GM19467 (cell line): ENCODE results near the gene TSPAN8.
"Not testable (repeated sequence)": the region's sequence is repeated elsewhere in the genome, so short reads cannot be mapped to it uniquely, and the experiment has no call there.

Source experiments
- ATAC-seq: cut with Tn5 transposase; IDR thresholded peaks from one replicate; pipeline ENCODE4 v1.9.1; 2021; ENCODE audit warnings: mild to moderate bottlenecking, moderate library complexity; ENCODE audit not compliant: unreplicated experiment

TSPAN8 gene

DNA sequence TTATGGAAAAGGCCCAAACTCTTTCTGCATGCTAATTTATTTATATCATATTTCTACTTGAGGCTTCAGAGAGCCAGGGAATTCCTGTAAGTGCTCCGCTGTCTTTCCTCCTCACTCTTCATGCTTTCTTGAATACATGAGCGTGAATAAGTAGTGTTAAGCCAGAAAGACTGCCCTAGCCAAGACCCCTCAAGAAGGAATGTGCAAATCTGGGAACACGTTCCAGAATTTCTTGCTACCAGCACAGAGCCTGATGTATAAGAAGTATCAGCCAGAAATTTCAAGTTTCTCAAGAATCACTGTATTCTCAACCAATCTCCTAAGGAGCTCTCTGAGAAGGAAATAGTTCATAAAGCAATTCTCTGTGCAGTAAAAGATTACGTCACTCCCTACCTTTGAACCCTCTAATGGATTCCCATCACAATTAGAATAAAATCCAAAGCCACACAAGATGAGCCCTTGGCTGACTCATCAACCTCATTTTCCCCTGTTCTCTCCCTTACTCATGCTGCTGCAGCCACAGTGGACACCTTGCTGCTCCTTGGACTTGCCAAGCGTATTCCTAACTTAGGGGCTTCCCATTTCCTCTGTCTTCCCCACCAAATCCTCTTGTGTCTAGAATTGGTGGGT is 6.9 kb upstream of the TSPAN8 start:
- no peak for ATAC-seq

DNA sequence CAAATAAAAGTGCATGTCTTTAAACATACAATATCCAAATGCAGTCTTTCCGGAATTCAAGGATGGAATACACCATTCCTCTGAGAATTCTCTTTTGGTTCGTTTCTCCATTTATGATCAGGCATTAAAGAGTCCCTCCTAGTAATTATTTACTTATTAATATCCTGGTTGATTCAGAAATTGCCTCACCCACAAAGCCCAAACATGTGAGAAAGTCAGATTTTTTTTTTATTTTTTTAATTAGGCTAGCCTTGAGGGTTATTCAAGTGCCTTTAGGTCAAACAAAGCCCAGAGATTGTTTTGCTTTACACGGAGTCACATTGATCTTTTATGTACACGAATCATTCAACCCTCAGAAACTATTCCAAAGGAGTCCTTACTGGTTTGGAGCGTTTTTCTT is 6.4 kb upstream of the TSPAN8 start:
- no peak for ATAC-seq

DNA sequence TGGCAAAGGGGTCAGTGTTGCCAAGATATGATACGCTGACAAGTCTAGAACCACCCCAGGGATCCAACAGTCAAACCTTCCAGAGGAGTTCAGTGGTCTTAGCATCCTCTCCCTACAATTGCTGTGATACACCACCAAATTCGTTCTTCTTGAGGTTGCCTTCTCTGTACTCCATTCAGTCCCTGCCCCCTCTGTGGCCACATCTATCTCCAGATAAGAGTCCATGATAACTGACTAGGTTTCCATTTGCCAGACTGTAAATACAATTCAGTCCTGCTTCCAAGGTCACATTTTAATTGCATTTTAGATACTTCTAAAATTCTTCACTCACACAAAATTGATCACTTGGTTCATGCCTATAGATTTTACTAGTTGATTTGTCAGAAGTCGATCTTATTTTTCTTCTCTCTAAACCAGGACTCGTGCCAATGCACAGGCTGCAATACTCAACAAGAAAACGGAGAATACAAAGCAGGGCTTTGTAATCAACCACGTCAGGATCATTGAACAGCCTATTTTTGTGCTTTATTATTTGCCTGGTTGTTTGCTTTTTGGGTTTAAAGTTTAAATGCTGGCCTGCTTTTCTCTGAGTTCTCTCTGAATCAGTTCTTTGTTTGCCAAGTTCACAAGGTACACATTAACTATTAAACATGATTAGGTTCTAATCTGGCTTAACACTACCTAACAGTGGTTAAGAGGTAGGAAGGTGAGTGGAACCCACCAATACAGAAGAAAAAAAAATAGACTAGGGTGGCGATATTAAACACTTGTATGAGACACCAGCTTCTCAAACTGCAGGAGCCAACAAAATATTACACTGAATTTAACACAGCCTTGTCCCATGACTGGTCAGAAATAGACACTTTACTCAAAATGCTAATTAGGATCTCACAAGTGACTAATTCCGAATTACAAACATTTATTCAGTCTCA is 5.3 kb upstream of the TSPAN8 start:
- no peak for ATAC-seq

DNA sequence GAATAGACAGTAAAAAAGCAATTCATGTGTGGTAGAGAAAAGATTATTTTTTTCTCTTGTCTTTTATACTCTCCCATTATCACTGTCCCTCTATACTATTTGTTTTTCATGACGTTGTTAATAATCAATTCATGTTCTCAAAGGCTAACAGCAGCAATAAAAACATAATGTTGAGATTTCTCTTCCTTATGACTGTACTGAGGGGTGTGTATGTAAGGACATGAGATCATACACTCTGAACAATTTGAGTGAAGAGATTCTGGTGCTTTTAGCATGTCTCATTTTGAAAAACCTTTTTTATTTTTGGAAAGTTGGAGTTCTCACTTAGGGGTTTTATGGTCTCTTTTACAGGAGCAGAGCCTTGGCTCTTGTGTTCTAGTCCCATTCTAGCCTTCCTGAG is 3.8 kb upstream of the TSPAN8 start:
- ATAC-seq, result no peak

DNA sequence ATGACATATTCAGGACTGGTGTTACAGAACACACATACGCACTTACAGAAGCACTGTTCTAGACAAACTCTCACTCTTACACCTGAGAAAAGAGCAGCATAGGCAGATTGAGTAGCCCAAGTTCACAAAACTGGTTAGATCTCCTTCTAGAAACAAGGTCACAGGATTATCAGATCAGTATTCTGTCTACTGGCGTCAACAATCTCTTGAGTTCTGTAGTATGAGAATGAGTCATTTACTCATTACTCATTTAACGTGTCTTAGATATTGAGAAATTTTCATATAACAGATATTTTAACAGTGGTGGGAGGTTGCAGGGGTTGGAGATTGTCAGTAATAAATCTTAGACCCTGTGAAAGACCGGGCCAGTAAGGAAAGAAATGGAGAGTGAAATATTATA is 2.8 kb upstream of the TSPAN8 start:
- ATAC-seq, result no peak

DNA sequence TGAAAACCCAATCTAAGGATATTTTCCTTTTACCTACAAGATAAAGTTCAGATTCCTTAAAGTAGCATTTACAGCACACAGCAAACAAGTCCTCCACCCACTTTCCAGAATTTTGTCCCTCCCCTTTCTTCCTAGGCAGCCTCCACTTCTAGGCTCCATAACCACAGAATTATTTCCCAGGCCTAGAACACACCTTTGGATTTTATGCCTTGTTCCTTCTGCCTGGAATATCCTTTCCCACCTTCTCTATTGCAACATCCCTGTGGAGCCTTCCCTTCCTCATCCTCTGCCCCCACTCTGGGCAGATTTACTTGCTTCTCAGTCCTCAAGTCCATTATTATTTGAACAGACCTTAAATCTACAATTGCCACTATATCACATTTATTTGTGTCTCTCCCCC is 2.1 kb upstream of the TSPAN8 start:
- no peak for ATAC-seq

DNA sequence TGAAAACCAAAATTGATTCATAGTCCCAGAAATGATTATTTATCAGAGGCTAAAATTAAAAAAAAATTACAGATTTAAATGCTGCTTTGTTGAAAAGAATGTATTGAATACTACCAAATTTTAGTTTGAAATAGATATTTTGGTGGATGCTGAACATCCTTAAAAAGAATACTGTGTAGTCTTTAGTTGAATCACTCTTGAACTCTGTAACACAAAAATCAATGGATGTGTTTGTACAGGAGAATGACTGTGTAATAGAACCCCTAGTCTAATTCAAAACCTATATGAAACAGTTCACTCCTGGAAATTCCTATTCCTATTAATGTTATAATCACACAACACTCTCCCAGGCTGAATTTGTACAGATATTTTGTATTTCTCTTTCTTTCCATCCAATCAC is 1.5 kb upstream of the TSPAN8 start:
- no peak for ATAC-seq

DNA sequence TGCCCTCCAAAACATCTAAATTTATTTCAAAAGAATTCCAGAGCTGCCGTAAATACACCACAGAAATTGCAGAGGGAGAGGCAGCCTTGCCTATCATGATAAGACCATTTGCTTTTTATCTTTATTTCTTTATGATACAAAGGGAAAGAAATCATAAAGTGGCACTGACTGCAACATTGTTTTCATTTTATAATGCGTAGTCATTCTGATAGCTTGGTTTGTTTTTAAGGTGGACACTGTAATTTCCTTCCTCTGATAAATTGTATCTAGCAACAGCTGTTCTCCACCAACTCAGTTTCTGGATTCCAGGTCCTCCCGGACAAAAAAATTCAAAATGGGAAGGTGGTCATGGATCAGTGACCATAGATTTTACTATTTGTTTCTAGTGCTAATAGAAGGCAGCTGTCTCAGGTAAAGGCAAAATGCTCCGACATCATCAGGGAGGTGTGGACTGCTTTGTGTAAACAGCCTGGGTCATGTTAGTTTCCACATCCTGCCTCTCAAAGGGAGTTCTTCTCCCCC is 623 bp upstream of the TSPAN8 start:
- no peak for ATAC-seq

DNA sequence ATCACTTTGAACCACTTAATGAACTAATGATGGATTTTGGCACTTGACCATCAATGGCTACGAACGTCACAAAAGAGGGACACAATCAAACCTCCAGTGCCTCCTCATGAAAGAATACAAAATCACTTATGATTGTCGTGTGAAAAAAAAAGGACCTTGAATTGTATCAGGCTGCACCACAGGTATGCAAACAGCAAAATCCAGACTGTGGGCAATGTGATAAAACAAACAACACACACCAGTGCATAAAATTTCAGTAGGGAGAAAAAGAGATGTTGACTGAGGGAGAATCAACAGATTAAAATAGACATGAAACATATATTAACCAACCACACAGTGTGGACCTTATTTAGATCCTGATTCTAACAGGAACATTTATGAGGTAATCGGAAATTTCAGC is 2.6 kb downstream of the TSPAN8 start:
- no peak for ATAC-seq

DNA sequence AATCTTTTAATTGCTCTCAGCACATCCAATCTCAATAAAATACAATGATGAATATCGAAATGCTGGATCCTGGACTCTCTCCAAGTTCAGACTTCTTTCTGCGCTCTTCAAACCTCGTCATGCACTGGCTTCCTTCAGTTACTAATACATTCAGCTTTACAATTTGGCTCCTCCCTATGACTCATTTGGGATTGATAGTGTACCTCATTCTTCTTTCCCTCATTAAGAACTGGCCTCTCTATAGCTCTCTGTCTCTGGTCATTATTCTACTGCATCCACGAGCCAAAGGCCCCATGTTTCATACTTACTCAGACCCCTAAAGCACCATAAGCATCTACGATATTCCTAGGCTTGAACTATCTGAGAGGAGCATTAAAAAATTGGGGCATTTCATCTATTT is 4.9 kb downstream of the TSPAN8 start:
- ATAC-seq, result no peak

DNA sequence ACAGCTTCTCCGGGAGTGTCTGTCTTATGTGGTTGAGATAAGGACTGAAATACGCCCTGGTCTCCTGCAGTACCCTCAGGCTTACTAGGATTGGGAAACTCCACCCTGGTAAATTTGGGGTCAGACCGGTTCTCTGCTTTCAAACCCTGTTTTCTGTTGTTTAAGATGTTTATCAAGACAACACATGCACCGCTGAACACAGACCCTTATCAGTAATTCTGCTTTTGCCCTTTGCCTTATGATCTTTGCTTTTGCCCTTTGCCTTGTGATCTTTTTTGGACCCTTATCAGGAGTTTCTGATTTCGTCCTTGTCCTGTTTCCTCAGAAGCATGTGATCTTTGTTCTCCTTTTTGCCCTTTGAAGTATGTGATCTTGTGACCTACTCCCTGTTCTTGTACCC is 7.8 kb downstream of the TSPAN8 start:
- not testable (repeated sequence) for ATAC-seq

DNA sequence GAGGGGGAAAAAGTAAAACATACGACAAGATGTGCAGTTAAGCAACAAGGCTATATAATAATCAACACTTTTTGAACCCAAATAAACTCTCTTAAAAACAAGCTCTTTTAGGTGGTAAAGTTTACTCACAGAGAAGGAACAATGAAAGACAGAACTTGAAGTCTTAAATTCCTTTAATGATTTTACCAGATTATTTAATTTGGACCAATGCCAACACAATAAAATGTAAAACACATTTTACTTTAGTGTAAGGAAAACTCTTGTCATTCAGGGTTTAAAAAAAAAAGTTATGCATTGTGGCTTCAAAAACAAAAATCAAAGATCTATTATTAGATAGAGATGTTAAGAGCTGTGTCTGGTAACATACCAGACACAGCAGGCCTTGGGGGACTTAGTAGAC is 13.1 kb downstream of the TSPAN8 start:
- ATAC-seq, result no peak

DNA sequence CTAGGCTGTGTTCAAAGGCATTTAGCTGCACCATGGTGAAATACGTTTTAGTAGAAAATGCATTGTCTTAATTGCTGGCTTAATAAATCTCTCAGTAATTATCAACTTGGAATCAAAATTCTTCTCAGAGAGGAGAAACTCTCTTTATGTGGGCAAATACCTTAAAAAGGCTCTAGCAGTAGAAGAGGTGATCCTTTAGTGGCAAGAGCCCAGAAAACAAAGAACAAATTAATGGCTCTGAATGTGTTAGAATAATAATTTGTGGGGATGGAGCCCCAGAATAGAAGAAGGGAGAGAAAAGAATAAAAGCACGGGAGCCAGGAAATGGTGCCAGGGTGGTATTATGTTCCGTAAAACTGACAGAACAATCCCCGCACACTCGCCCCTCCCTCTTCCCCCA is 14.8 kb downstream of the TSPAN8 start:
- ATAC-seq, result no peak

DNA sequence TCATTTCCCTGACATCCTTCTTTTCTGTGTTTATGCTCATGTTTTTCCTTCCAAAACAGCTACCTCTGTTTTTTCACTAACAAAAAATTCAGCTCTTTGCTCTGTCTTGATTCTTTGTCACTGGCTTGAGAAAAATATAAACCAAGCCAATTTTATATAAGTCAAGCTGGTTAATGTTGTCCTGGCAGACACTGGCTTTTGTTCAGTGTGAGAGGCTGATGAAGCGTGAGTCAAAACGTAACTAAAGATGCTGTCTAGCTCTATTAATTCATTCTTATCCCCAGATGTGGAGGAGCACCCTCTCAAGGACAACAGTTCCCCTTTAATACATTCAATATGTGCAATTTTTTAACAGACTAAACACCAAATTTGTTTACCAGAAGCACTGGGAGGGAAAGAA is 15.8 kb downstream of the TSPAN8 start:
- ATAC-seq, result no peak

DNA sequence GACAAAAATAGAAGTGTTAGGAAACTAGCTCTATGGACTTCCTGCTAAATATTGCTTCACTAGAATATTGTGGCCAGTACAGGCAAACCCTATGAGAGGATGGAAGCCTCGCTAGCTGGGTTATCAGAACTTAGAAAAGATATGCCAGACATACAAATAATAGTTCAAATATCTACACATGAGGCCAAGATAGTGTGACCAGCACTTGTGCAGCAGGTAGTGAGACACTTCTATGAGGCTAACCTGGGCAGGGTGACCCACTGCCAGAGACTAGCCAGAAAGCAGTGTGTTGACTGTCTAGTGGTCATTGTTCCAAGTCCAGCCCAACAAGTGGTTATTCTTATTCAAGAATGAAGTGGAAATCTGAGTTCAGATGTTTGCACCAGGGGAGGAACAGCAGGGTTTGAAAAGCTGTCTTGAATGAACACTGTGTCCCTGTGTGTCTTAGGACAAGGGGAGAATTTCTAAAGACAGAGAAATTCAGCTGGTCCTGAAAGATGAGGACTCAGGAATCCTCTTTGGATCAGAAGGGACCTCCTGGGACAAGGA is 16.3 kb downstream of the TSPAN8 start:
- no peak for ATAC-seq

DNA sequence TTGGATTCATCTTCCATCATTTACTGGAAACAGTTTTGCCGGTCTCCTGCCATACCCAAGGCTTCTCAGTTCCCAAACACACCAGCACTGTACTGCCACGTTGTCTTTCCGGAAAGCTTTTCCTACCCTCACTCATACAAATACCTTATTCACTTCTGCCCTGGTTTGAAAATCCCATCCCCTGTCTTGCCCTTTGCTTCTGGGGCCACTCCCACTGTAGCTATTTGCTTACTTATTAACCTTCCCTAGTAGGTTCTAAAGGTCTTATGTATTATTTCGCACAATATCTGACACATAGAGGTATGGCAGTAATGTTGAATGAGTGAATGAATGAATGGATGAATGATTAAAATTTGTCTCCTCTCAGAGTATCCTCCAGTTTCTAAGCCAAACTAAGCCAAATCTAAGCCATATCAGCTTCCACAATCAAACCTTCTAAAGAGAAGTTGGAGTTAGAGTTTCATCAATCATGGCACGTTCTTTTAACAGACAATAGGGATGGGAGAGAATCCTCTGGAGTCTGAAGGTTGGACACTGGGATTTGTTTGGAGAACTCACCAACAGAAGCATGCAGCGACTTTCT is 18.6 kb downstream of the TSPAN8 start:
- ATAC-seq, result no peak

DNA sequence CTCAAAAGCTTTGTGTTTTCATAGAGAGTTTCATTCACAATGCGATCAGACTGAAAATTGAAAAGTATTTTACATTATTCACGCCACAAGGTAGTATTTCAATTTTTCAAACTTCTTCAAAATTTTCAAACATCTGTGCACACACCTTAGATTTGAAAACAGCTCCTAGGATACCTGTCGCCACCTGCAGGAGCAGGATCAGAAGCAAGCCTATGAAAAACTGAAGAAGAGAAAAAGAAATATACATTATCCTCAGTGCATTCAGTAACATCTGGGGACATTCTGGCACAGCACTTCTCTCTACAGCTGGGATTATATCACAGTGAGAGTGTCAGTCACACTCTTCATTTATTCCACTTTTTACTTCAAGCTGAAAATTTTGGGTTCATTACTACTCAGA is 19.8 kb downstream of the TSPAN8 start:
- ATAC-seq, result no peak

DNA sequence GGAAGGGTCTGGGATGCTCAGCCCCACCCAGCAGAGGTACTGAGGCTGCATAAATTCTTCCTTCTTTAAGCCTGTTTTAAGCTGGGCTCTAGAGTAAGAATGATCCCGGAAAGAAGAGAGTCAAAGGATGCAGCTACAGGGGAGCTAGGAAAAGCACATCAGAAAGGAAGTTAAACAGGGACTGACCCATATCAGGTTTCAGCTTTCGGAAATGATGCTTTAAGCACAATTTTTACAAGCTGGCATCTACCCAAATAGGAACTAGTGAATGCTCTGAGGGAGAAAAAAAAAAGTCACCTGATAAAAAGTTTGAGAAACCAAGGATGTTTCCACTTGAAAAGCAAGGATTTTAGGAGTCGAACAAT is 22.0 kb downstream of the TSPAN8 start:
- no peak for ATAC-seq

DNA sequence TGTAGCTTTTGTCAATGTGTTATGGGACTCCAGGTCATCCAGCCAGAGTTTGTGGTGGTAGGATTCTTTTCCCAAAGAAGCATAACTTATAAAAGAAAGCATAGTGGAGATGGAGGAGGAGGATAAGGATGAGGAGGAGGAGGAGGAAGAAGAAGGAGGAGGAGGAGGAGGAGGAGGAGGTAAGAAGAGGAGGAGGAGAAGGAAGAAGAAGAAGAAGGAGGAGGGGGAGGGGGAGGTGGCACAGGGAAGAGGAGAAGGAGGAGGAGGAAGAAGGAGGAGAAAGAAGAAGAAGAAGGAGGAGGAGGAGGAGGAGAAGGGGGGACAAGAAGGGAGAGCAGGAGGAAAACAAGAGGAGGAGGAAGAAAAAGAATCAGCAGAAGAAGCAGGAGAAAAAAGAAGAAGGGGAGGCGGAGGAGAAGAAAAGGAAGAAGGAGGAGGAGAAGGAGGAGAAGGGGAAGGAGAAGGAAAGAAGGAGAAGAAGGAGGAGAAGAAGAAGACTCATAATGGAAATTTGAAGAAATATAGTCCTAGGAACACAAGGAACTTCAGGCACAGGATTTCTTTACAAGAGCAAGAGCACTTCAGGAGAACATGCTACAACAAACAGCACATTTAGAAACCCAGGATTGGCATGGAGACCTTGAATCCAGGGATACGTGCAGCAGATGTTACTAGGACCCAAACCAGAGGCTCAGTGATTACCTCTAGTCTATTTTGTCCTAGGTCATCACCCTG is 22.6 kb downstream of the TSPAN8 start:
- no peak for ATAC-seq

DNA sequence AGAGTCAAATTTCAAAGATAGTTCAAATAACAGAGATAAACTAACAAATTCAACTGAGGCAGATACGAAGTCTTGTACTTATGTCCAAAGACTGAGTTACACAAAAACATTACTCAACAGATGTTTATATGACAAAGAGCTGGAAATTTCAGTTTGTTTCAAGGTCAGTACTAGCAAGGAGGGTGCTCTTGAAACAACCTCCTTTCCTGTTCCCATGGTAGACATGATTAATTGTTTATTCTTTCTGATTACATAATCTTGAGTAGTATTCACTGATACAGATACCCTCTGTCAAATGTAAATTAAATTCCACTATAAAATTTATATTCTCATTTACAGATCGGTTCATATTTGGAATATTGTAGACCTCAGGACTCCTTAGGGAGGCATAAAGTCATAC is 23.4 kb downstream of the TSPAN8 start:
- ATAC-seq, result no peak

DNA sequence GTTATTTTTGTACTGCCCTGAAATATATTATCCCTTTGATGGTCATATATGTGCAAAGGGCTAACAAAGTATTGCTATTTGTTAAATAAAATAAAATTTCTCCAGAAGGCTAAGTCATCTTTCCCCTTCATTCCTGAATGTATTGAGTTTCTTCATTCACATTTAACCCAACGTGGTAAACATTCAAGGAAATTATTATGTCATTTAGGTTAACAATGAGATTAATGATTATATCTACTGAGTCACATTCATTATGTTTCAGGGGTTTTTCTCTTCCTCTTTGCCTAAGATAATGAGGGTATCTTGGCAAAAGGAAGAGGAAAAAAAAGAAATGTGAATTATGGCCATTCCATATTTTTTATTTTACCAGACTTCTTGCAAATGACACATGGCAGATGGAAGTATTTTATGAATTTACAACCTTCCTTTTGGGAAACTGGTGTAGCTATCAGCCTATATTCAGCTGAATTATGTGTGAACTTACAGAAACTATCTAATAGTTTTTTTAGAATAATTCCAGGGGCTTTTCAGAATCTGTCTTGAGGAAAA is 27.2 kb downstream of the TSPAN8 start:
- ATAC-seq, result no peak
